Measurements from ENCODE around the gene ZNF474. TPM values are rescaled to one million over a fixed set of nuclear protein-coding genes. Genes with fewer than 3 reads are reported as not detected.
A peak's percentile ranks its signal among the peaks of the same experiment; 100 is the strongest.

ZNF474 gene
- total RNA-seq, 1 donor from 2014 or later, result not detected

GRCh38 chr5:122101636-122102285 lies 27.6 kb upstream of the ZNF474 start:
- H3K4me1 ChIP-seq, result no peaks in the 10 kb centered on the region
- no peak for DNase-seq (ENCODE audit: low spot score in 2 of 2)
- no peaks in the 10 kb centered on the region for H3K27me3 ChIP-seq
- intact Hi-C loops (cut with DNase I), result loop anchor here (2.0 kb wide), 1 partner anchor 131 kb away; no protein-coding TSS in a partner anchor
- H3K9me3 ChIP-seq, result no peaks in the 10 kb centered on the region
- H3K27ac ChIP-seq, result no peak overlapping the region
- H3K36me3 ChIP-seq, result no peaks in the 10 kb centered on the region
- no peak overlapping the region for H3K4me3 ChIP-seq
- TF ChIP-seq CTCF (IDR thresholded peaks at IDR 0.05), result peak; percentile 45 to 71 (median 56)

- Histone ChIP-seq H3K27me3 (no peaks in the 10 kb centered on the region), H3K9me3 (no peaks in the 10 kb centered on the region), H3K36me3 (no peaks in the 10 kb centered on the region), H3K4me3 (no peak overlapping the region), H3K4me1 (no peaks in the 10 kb centered on the region), H3K27ac (no peak overlapping the region)
- TF ChIP-seq CTCF (IDR thresholded peaks at IDR 0.05), result no peak
- intact Hi-C loops (cut with DNase I), result no loop called here
- DNase-seq (ENCODE audit: low spot score in 2 of 2), result no peak
These were observed 26.5 kb upstream of the ZNF474 start for GRCh38 chr5:122102825-122103224.

- DNase-seq (ENCODE audit: low spot score in 2 of 2), result no peak
- Histone ChIP-seq H3K4me3 (no peak overlapping the region), H3K27me3 (no peaks in the 10 kb centered on the region), H3K4me1 (no peaks in the 10 kb centered on the region), H3K27ac (no peak overlapping the region), H3K36me3 (no peaks in the 10 kb centered on the region), H3K9me3 (no peaks in the 10 kb centered on the region)
- intact Hi-C loops (cut with DNase I), result no loop called here
- TF ChIP-seq CTCF (IDR thresholded peaks at IDR 0.05), result no peak
These were observed 23.4 kb upstream of the ZNF474 start for GRCh38 chr5:122105909-122106308.

- Histone ChIP-seq H3K4me3 (no peak overlapping the region), H3K9me3 (no peaks in the 10 kb centered on the region), H3K4me1 (no peaks in the 10 kb centered on the region), H3K27ac (no peak overlapping the region), H3K27me3 (no peaks in the 10 kb centered on the region), H3K36me3 (no peaks in the 10 kb centered on the region)
- DNase-seq (ENCODE audit: low spot score in 2 of 2), result no peak
- TF ChIP-seq CTCF (IDR thresholded peaks at IDR 0.05), result no peak
- intact Hi-C loops (cut with DNase I), result no loop called here
These were observed 22.3 kb upstream of the ZNF474 start for GRCh38 chr5:122107016-122107415.

- intact Hi-C loops (cut with DNase I), result no loop called here
These were observed 18.4 kb upstream of the ZNF474 start for GRCh38 chr5:122110987-122111386.

More at GRCh38 chr5:122110987-122111386, 18.4 kb upstream of the ZNF474 start:
- no peaks in the 10 kb centered on the region for H3K9me3 ChIP-seq
- H3K4me1 ChIP-seq, result no peaks in the 10 kb centered on the region
- no peaks in the 10 kb centered on the region for H3K36me3 ChIP-seq
- H3K27me3 ChIP-seq, result no peaks in the 10 kb centered on the region
- no peak for TF ChIP-seq CTCF (IDR thresholded peaks at IDR 0.05)
- no peak overlapping the region for H3K27ac ChIP-seq
- DNase-seq (ENCODE audit: low spot score in 2 of 2), result no peak
- no peak overlapping the region for H3K4me3 ChIP-seq
